Fibroblast of skin of scalp (primary cell): ENCODE data around the gene FAM227A.

ENCODE experiments used
- DNase-seq: peaks from one replicate; pipeline ENCODE4 v3.0.0-alpha.2; 2013

Gene FAM227A

DNA sequence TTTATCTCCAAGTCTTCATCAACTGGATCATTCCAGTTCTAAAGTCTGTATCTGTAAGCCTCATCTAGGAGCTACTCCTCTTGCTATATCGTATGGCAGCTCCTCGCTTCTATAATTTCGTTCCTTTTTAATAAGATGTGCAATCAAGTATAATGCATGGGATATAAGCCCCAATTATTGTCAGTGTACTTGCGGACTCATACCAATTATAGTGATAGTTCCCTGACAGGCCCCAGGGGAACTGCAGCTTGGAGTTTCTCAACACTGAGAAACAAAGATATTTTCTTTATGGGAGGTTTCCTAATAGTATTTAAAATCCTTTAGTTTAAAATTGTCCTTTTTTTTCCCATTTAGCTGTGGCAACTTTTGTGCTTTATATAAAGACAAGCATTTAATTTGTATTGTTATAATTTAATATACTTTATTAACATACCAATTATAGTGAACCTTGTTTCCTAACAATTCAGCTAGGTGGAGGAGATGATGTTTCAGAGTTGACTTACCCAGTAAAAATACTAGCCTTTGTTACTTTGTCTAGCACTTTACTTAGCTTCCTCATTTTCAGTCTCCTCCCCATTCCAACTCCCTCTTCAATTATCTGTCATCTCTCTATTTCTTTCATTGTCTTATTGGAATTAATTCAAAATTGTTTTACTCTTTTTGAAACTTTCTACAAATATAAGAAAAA, 124.8 kb downstream of the FAM227A start:
- DNase-seq, result no peak
